ENCODE data around the gene GPR153.

GPR153 gene

GRCh38 chr1:6241887-6242740 is 18.8 kb downstream of the GPR153 start:
- Histone ChIP-seq H3K9ac (ENCODE audit: low read length) (no peak overlapping the region), H2AFZ (ENCODE audit: insufficient read depth, low read length, poor library complexity) (no peak overlapping the region)
- no CpG with 5 or more reads among the region's 99 CpGs for WGBS (ENCODE audit: extremely low coverage, insufficient coverage, insufficient read length)

GRCh38 chr1:6241107-6241886 is 19.6 kb downstream of the GPR153 start:
- H2BK120ac ChIP-seq (ENCODE audit: insufficient read depth, low read length, poor library complexity) = no peak overlapping the region
- H2BK5ac ChIP-seq (ENCODE audit: low read depth, low read length, poor library complexity) = no peak overlapping the region
- H3K14ac ChIP-seq (ENCODE audit: low read length) = no peak overlapping the region
- peaks cover 8% of the 10 kb centered on the region for H3K9me3 ChIP-seq (ENCODE audit: insufficient read depth, low read depth, low read length)
- peaks cover 2% of the 10 kb centered on the region for H3K79me1 ChIP-seq (ENCODE audit: low read length)
- no peak overlapping the region for H3K23ac ChIP-seq (ENCODE audit: low read length)
- no peak overlapping the region for H3K4me2 ChIP-seq (ENCODE audit: low read length)
- H3K4ac ChIP-seq (ENCODE audit: low read depth, low read length) = no peak overlapping the region
- H3K4me1 ChIP-seq (ENCODE audit: control insufficient read depth in 1 of 2, insufficient read depth in 2 of 2, low read length in 2 of 2) = peaks cover under 1 to 2% of the 10 kb centered on the region in 2 experiments
- no peaks in the 10 kb centered on the region for H3K36me3 ChIP-seq (ENCODE audit: control insufficient read depth in 1 of 2, insufficient read depth in 2 of 2, low read length in 2 of 2)
- H3K9ac ChIP-seq (ENCODE audit: low read length) = no peak overlapping the region
- H4K8ac ChIP-seq (ENCODE audit: low read depth, low read length) = no peak overlapping the region
- H3K79me2 ChIP-seq (ENCODE audit: control insufficient read depth, insufficient read depth, low read length, poor library complexity) = no peaks in the 10 kb centered on the region
- H3K27me3 ChIP-seq (ENCODE audit: insufficient read depth, low read length) = peaks cover 68% of the 10 kb centered on the region
- H2BK12ac ChIP-seq (ENCODE audit: low read length) = no peak overlapping the region
- no peak overlapping the region for H3K18ac ChIP-seq (ENCODE audit: low read length)
- no peak overlapping the region for H4K91ac ChIP-seq (ENCODE audit: low read depth, low read length)
- H4K12ac ChIP-seq (ENCODE audit: low read depth, low read length) = no peak overlapping the region
- H2AK5ac ChIP-seq (ENCODE audit: low read length) = no peak overlapping the region
- no peak overlapping the region for H3K4me3 ChIP-seq (ENCODE audit: low read depth, low read length)
- WGBS (ENCODE audit: extremely low coverage, insufficient coverage, insufficient read length) = no CpG with 5 or more reads among the region's 33 CpGs
- H2AFZ ChIP-seq (ENCODE audit: insufficient read depth, low read length, poor library complexity) = no peak overlapping the region
- no peak overlapping the region for H3K27ac ChIP-seq (ENCODE audit: low read depth, low read length)
- no peak for DNase-seq

More at GRCh38 chr1:6241887-6242740, 18.8 kb downstream of the GPR153 start:
- H4K91ac ChIP-seq (ENCODE audit: low read depth, low read length) = no peak overlapping the region
- H3K4me2 ChIP-seq (ENCODE audit: low read length) = no peak overlapping the region
- H3K27ac ChIP-seq (ENCODE audit: low read depth, low read length) = no peak overlapping the region
- H2BK5ac ChIP-seq (ENCODE audit: low read depth, low read length, poor library complexity) = no peak overlapping the region
- H3K4me1 ChIP-seq (ENCODE audit: control insufficient read depth in 1 of 2, insufficient read depth in 2 of 2, low read length in 2 of 2) = peaks cover 0 to 2% of the 10 kb centered on the region in 2 experiments
- H3K23ac ChIP-seq (ENCODE audit: low read length) = no peak overlapping the region
- no peak overlapping the region for H3K14ac ChIP-seq (ENCODE audit: low read length)
- no peaks in the 10 kb centered on the region for H3K79me1 ChIP-seq (ENCODE audit: low read length)
- H3K4me3 ChIP-seq (ENCODE audit: low read depth, low read length) = no peak overlapping the region
- H4K12ac ChIP-seq (ENCODE audit: low read depth, low read length) = no peak overlapping the region
- peaks cover 71% of the 10 kb centered on the region for H3K27me3 ChIP-seq (ENCODE audit: insufficient read depth, low read length)
- H3K4ac ChIP-seq (ENCODE audit: low read depth, low read length) = no peak overlapping the region
- H2BK12ac ChIP-seq (ENCODE audit: low read length) = no peak overlapping the region
- no peak overlapping the region for H2BK120ac ChIP-seq (ENCODE audit: insufficient read depth, low read length, poor library complexity)
- no peak overlapping the region for H3K18ac ChIP-seq (ENCODE audit: low read length)
- DNase-seq = no peak
- no peak overlapping the region for H4K8ac ChIP-seq (ENCODE audit: low read depth, low read length)
- peaks cover 8% of the 10 kb centered on the region for H3K9me3 ChIP-seq (ENCODE audit: insufficient read depth, low read depth, low read length)
- no peaks in the 10 kb centered on the region for H3K36me3 ChIP-seq (ENCODE audit: control insufficient read depth in 1 of 2, insufficient read depth in 2 of 2, low read length in 2 of 2)
- H3K79me2 ChIP-seq (ENCODE audit: control insufficient read depth, insufficient read depth, low read length, poor library complexity) = no peaks in the 10 kb centered on the region
- H2AK5ac ChIP-seq (ENCODE audit: low read length) = no peak overlapping the region

GRCh38 chr1:6239950-6240768 is 20.7 kb downstream of the GPR153 start:
- H3K9me3 ChIP-seq (ENCODE audit: insufficient read depth, low read depth, low read length) = peaks cover 8% of the 10 kb centered on the region
- H3K27ac ChIP-seq (ENCODE audit: low read depth, low read length) = no peak overlapping the region
- H3K27me3 ChIP-seq (ENCODE audit: insufficient read depth, low read length) = peaks cover 56% of the 10 kb centered on the region
- H3K4ac ChIP-seq (ENCODE audit: low read depth, low read length) = no peak overlapping the region
- no CpG with 5 or more reads among the region's 17 CpGs for WGBS (ENCODE audit: extremely low coverage, insufficient coverage, insufficient read length)
- no peak for DNase-seq
- H4K91ac ChIP-seq (ENCODE audit: low read depth, low read length) = no peak overlapping the region
- no peak overlapping the region for H3K18ac ChIP-seq (ENCODE audit: low read length)
- H2AK5ac ChIP-seq (ENCODE audit: low read length) = no peak overlapping the region
- no peak overlapping the region for H2BK12ac ChIP-seq (ENCODE audit: low read length)
- H2BK5ac ChIP-seq (ENCODE audit: low read depth, low read length, poor library complexity) = no peak overlapping the region
- H3K79me1 ChIP-seq (ENCODE audit: low read length) = peaks cover 10% of the 10 kb centered on the region
- no peaks in the 10 kb centered on the region for H3K36me3 ChIP-seq (ENCODE audit: control insufficient read depth in 1 of 2, insufficient read depth in 2 of 2, low read length in 2 of 2)
- H4K8ac ChIP-seq (ENCODE audit: low read depth, low read length) = no peak overlapping the region
- H3K4me2 ChIP-seq (ENCODE audit: low read length) = no peak overlapping the region
- peaks cover 0 to 3% of the 10 kb centered on the region in 2 experiments for H3K4me1 ChIP-seq (ENCODE audit: control insufficient read depth in 1 of 2, insufficient read depth in 2 of 2, low read length in 2 of 2)
- no peak overlapping the region for H3K4me3 ChIP-seq (ENCODE audit: low read depth, low read length)
- H2BK120ac ChIP-seq (ENCODE audit: insufficient read depth, low read length, poor library complexity) = no peak overlapping the region
- H3K79me2 ChIP-seq (ENCODE audit: control insufficient read depth, insufficient read depth, low read length, poor library complexity) = peaks cover 8% of the 10 kb centered on the region
- H2AFZ ChIP-seq (ENCODE audit: insufficient read depth, low read length, poor library complexity) = no peak overlapping the region
- H4K12ac ChIP-seq (ENCODE audit: low read depth, low read length) = no peak overlapping the region
- H3K14ac ChIP-seq (ENCODE audit: low read length) = no peak overlapping the region
- no peak overlapping the region for H3K23ac ChIP-seq (ENCODE audit: low read length)
- no peak overlapping the region for H3K9ac ChIP-seq (ENCODE audit: low read length)

- peaks cover 12% of the 10 kb centered on the region for H3K79me2 ChIP-seq (ENCODE audit: control insufficient read depth, insufficient read depth, low read length, poor library complexity)
- H3K4me1 ChIP-seq (ENCODE audit: control insufficient read depth in 1 of 2, insufficient read depth in 2 of 2, low read length in 2 of 2) = peaks cover 6 to 10% of the 10 kb centered on the region in 2 experiments
- H3K14ac ChIP-seq (ENCODE audit: low read length) = no peak overlapping the region
- peaks cover 8% of the 10 kb centered on the region for H3K9me3 ChIP-seq (ENCODE audit: insufficient read depth, low read depth, low read length)
- no peak overlapping the region for H2BK12ac ChIP-seq (ENCODE audit: low read length)
- H3K79me1 ChIP-seq (ENCODE audit: low read length) = peaks cover 10% of the 10 kb centered on the region
- no peak overlapping the region for H4K91ac ChIP-seq (ENCODE audit: low read depth, low read length)
- no peaks in the 10 kb centered on the region for H3K36me3 ChIP-seq (ENCODE audit: control insufficient read depth in 1 of 2, insufficient read depth in 2 of 2, low read length in 2 of 2)
- no peak overlapping the region for H2BK120ac ChIP-seq (ENCODE audit: insufficient read depth, low read length, poor library complexity)
- H3K23ac ChIP-seq (ENCODE audit: low read length) = no peak overlapping the region
- no peak overlapping the region for H3K4ac ChIP-seq (ENCODE audit: low read depth, low read length)
- no peak overlapping the region for H3K9ac ChIP-seq (ENCODE audit: low read length)
- no peak overlapping the region for H3K4me2 ChIP-seq (ENCODE audit: low read length)
- H3K27me3 ChIP-seq (ENCODE audit: insufficient read depth, low read length) = peaks cover 51% of the 10 kb centered on the region
- no peak overlapping the region for H4K8ac ChIP-seq (ENCODE audit: low read depth, low read length)
- H2AK5ac ChIP-seq (ENCODE audit: low read length) = no peak overlapping the region
- WGBS (ENCODE audit: extremely low coverage, insufficient coverage, insufficient read length) = no CpG with 5 or more reads among the region's 7 CpGs
- no peak overlapping the region for H2BK5ac ChIP-seq (ENCODE audit: low read depth, low read length, poor library complexity)
- DNase-seq = no peak
- no peak overlapping the region for H3K18ac ChIP-seq (ENCODE audit: low read length)
- no peak overlapping the region for H4K12ac ChIP-seq (ENCODE audit: low read depth, low read length)
- H3K27ac ChIP-seq (ENCODE audit: low read depth, low read length) = no peak overlapping the region
- H2AFZ ChIP-seq (ENCODE audit: insufficient read depth, low read length, poor library complexity) = no peak overlapping the region
- H3K4me3 ChIP-seq (ENCODE audit: low read depth, low read length) = no peak overlapping the region
These were observed 21.6 kb downstream of the GPR153 start for GRCh38 chr1:6239213-6239752.
